M059J (cell line): ENCODE results near the gene AGBL4. TPM values are rescaled to one million over a fixed set of nuclear protein-coding genes. Genes with fewer than 3 reads are reported as not detected.

Experiments used
- DNase-seq: peaks from one replicate; pipeline ENCODE4 v3.0.0-alpha.2; 2012; ENCODE audit warnings: low read depth
- total RNA-seq: library from RNA; depleted of rRNA; stranded (reverse); fragments of >200 nt; shearing (Covaris generic); gene quantifications from 2 replicates; pipeline ENCODE4 v1.2.3, GENCODE V29; 2014

The AGBL4 gene
- total RNA-seq, 1 experiment from 2014 or later = not detected

DNA sequence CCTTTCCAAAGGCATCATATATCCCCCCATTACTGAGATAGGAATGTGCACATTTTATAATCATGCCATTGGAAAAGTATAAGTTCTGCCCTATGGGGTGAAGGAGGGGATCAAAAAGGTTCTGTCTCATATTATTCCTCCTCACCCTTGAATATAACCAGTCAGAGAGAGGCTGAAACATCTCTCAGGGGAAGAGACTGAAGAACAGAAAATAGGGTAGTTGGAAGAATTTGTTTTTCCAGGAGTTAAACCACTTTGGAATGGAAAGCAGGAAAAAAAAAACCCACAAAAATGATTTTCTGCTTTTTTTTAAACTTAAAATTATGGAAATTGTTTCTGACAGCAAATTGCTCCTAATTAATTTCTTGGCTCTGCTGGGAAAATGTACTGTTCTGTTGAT lies 1194.3 kb downstream of the AGBL4 start:
- DNase-seq = no peak

DNA sequence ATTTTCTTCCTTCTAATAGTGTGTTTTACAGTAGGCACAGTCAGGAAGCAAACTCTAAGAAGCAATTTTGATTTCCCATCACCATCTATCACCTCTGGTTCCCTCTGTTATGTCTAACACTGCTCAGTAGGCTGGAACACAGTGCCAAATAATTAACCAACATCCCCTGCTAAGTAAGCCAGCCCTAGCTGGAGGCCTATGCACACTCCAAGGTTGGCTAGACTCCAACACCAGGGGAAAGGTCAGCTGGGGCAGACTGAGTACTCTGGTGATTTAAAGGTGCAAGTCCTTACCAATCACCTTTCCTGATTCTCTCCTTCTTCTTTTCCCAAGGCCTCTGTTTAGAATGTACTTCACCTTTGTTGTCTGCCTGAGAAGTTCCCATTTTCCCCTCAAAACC lies 1200.6 kb downstream of the AGBL4 start:
- DNase-seq = no peak

GRCh38 chr1:48820491-48820890 lies 1203.3 kb downstream of the AGBL4 start:
- DNase-seq = no peak

DNA sequence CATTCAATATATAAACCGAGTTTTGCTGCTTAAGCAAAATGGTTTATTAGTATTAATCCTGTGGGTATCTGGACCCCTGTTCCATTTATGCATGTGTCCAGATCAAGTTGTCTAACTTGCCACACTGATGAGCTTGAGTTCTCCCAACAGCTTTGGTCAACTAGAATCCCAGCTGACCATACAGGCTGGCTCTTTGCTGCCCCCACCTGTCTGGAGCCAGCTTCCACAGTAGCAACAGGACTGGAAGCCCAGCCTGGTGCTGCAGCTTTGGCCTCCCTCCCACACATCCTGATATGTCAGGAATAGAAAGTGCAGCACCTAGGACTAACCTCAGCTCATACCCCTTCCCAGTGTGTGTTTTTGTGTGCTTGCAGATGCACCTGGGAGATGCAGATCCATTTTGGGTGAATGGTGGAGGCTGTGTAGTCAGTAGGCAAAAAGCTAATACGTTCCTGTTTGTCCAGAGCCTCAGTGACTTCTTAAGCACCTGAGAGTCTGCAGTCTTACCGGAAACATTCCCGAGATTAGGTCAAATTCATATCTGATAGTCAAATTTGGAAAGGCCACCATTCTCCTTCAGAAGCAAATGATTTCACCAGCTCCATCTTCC lies 1206.1 kb downstream of the AGBL4 start:
- DNase-seq = peak; percentile 36

DNA sequence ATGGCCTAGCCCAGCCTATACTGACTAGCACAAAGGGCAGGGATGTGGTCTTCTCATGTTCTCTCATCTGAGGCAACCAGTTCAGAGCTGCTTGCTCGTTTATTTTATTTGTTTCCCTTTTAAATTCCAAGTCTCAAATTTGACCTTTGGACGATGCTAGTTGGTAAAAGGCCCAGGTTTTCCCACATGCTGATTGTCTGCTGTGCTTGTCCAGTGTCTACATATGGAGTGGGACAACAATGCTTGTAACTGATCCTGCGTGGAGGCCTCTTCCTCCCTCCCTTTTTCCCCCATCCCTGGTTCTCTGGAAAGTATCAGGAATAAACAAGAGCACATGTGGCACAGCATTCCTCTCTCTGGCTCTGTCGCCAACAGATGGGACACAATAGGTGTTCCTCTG lies 1213.0 kb downstream of the AGBL4 start:
- DNase-seq = no peak

GRCh38 chr1:48808496-48808895 lies 1215.3 kb downstream of the AGBL4 start:
- DNase-seq = no peak

- no peak for DNase-seq
Observed at GRCh38 chr1:48807554-48808260, 1216.0 kb downstream of the AGBL4 start.

GRCh38 chr1:48803474-48803873 lies 1220.3 kb downstream of the AGBL4 start:
- DNase-seq = no peak

DNA sequence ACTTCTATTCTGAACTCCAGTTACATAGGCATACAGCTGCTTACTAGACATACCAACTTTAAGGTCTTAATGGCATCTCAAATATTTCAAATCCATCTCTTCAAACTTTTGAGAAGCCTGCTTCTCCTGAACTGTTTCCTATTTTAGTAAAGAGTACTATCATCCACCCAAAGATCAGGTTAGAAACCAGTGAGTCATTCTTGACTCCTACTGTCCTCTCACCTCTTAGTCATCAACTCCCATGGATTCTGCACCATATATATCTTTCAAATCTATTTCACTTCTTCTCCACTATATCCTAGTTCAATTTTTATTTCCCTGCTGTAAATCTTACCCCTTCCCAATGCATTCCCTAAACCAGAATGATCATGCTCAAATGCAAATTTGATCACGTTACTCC lies 1228.9 kb downstream of the AGBL4 start:
- DNase-seq = no peak

DNA sequence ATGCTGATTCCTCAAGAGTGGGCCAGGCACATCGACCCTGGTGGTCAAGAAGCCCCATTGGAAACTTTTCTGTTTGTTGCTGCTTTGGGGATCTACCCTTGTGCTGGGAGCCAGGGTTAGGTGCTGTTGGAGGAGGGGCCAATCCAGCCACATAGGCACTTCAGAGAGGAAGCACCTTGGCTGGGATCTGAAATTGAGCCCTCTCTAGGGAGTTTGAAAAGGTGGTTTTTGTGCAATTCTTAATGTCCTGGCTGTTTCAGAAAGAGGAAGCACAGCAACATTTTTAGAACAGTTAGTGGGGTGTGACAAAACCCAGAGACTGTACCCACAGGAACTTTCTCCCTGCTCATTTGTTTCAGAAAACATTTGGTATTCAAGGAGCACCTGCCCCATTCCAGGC lies 1229.9 kb downstream of the AGBL4 start:
- no peak for DNase-seq

GRCh38 chr1:48792961-48793360 lies 1230.8 kb downstream of the AGBL4 start:
- no peak for DNase-seq

- DNase-seq = no peak
Observed at GRCh38 chr1:48790397-48790796, 1233.4 kb downstream of the AGBL4 start.

- no peak for DNase-seq
Observed at GRCh38 chr1:48789903-48790302, 1233.9 kb downstream of the AGBL4 start.

- DNase-seq = no peak
Observed at GRCh38 chr1:48785869-48786268, 1237.9 kb downstream of the AGBL4 start.

DNA sequence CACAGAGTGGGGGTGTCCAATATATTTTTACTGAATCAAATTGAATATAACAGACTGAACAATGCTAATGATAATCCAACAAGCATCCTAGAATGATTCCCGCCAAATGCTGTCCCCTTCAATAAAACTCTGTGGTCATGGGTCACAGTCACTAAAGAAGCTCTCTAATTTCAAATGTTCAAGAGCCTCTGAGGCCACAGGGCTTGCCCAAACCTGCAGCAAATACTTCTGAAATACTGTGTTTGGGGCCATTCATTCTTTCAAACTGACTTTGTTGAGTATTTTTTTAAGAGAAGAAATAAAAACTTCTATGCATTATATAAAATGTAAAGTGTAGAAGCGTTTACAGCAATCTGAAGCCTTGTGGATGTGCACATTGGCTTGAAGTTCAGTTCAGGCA lies 1239.5 kb downstream of the AGBL4 start:
- DNase-seq = no peak

DNA sequence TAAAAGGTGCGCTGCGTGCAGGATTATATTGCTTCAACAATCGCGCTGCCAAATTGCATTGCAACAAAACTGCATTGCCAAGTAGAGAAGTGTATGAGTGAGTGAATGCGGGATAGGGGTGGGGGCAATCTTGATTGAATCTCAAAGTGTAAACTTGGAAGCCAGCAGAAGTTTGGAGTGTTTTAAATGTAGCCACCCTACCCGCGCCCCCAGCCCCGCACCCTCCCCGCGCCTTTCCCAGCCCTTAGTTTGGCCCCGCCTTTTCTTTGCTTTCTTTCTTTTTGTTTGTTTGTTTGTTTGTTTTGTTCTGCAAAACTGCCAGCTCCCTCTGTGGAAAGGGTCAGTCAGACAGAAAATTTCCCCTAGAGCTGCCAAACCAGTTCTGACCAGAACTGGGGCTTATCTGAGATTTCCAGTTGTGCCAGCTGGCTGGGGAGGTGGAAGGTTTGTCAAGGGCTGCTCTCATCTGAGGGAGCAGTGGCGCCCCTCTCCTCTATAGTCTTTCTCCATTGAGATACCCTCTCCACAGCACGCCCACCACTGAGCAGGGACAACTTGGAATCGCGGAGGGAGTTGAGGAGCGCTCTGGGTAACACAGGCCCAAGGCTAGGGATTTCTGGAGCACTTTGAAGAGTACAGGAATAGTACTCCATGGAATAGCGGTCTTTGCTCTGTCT lies 1246.4 kb downstream of the AGBL4 start:
- DNase-seq = no peak

GRCh38 chr1:48776393-48777218 lies 1247.1 kb downstream of the AGBL4 start, which contains the start of gene BEND5:
BEND5 (minus strand) TSS chr1:48776891; CDS start chr1:48776831, 60 bp downstream.
- DNase-seq = no peak

GRCh38 chr1:48775831-48776392 lies 1247.8 kb downstream of the AGBL4 start:
- DNase-seq = no peak

GRCh38 chr1:48773133-48773532 lies 1250.6 kb downstream of the AGBL4 start:
- no peak for DNase-seq

DNA sequence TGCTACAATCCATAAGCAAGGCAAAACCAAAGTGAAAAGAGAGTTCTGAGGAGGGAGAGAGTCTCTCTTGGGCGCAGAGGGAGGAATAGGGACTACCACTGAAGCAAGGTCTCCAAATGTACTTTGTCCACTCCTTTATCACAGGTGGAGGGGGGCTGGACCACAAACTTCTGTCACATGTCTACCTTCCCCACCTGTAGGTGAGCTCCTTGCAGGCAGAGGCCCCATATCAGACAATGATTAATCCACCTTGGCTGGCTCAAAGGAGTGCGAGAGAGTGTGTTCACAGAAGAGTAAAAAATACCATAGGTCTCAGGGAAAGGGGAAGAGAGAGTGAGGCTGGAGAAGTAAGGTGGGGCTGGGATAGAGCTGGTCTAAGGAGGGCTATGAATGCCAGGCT lies 1251.5 kb downstream of the AGBL4 start:
- no peak for DNase-seq

- DNase-seq = no peak
Observed at GRCh38 chr1:48771561-48771960, 1252.2 kb downstream of the AGBL4 start.

DNA sequence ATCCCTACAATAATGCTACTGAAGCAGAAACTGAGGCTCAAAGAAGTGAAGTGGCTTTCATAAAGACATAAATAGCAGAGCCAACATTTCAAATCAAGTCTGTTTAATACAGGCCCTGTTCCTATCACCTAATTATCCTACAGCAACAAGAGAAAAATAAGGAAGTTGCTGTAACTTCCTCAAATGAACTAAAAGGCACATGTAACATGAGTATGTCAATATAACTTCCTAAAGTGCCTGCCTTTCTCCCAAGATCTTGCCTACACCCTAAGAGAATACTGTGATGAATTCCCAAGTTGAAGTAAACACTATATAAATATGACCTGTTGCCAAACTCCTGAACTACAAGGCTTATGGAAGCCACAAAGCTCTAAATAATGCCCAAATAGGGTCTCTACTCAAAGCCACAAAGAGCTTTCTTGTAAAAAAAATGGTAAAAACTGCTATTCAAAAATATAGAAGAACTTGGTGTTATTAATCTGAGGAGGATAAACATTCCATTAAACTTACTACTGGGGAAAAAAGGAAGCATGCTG lies 1255.7 kb downstream of the AGBL4 start:
- peak; percentile 5 for DNase-seq
